ENCODE results near the gene HIRA.

DNA sequence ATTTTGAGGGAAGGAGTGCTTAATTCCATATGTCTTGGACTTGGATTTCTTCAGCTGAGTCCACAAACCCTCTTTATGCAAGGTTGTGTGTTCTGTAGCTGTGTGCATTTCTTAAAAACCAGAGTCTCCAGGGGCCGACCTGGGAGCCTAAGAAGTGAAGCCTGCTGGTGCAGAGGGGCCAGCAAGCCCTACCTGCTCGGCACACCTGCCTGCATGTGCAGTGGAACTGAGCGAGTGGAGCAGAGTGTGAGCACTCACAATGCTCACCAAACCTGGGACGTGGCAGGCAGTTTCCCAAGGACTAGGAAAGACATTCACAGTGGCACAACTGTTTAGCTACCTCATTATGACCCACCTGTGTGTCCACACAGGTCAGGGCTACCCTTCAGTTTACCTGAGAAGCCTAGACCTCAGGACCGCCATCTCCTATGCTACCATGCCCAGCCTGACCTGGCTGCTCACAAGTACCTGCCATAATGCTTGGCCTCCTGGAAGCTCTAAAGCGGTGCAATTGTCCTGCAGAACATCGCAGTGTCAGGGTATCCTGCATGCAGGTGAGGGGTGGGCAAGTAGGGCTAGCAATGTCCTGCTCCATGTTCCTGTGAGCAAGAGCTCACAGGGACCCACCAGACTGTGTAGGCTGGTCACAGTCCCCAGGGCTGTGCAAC, 12.1 kb upstream of the HIRA start:
- TF ChIP-seq CSDE1 (IDR thresholded peaks at IDR 0.05) (no peak), CTCF (IDR thresholded peaks at IDR 0.05 in 2 of 3, conservative IDR thresholded peaks at IDR 0.05 in 1 of 3; ENCODE audit: insufficient read depth in 2 of 3, low read depth in 1 of 3, low read length in 3 of 3) (no peak), MEF2A (IDR thresholded peaks at IDR 0.05; ENCODE audit: control insufficient read depth, low read depth, low read length) (no peak), TRIM24 (IDR thresholded peaks at IDR 0.05) (no peak), CREB1 (IDR thresholded peaks at IDR 0.05) (no peak), CREB1 (CRISPR knock-in tag; IDR thresholded peaks at IDR 0.05) (no peak), EZH2 (IDR thresholded peaks at IDR 0.05; ENCODE audit: borderline replicate concordance, low read depth, low read length) (no peak), JUND (IDR thresholded peaks at IDR 0.05; ENCODE audit: borderline replicate concordance, low read depth, low read length) (no peak), JUND (tag; IDR thresholded peaks at IDR 0.05; ENCODE audit: borderline replicate concordance, low read depth, low read length) (no peak), SP1 (CRISPR knock-in tag; IDR thresholded peaks at IDR 0.05) (no peak), ETV5 (CRISPR knock-in tag; IDR thresholded peaks at IDR 0.05; ENCODE audit: low read depth) (no peak), RAD21 (CRISPR knock-in tag; conservative IDR thresholded peaks at IDR 0.05 in 1 of 2, IDR thresholded peaks at IDR 0.05 in 1 of 2) (no peak), SOX6 (IDR thresholded peaks at IDR 0.05) (no peak), HMGXB4 (CRISPR knock-in tag; IDR thresholded peaks at IDR 0.05) (no peak)
- TF ChIP-seq, protein P1, sequence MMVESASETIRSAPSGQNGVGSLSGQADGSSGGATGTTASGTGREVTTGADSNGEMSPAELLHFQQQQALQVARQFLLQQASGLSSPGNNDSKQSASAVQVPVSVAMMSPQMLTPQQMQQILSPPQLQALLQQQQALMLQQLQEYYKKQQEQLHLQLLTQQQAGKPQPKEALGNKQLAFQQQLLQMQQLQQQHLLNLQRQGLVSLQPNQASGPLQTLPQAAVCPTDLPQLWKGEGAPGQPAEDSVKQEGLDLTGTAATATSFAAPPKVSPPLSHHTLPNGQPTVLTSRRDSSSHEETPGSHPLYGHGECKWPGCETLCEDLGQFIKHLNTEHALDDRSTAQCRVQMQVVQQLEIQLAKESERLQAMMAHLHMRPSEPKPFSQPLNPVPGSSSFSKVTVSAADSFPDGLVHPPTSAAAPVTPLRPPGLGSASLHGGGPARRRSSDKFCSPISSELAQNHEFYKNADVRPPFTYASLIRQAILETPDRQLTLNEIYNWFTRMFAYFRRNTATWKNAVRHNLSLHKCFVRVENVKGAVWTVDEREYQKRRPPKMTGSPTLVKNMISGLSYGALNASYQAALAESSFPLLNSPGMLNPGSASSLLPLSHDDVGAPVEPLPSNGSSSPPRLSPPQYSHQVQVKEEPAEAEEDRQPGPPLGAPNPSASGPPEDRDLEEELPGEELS (CRISPR knock-in tag; IDR thresholded peaks at IDR 0.05; ENCODE audit: borderline replicate concordance) = no peak
